GM06990 (cell line): ENCODE results near the gene ULBP2.

ENCODE experiments used
- DNase-seq: peaks from one replicate; pipeline ENCODE4 v3.0.0-alpha.2; 2011; ENCODE audit not compliant: insufficient read length; ENCODE audit errors: extremely low read depth
- H3K27me3 ChIP-seq: replicated peaks from 2 replicates; pipeline ENCODE4 v1.6.0; 2011; ENCODE audit warnings: low read length; ENCODE audit not compliant: control insufficient read depth, insufficient read depth
- H3K36me3 ChIP-seq: 2 replicates; pipeline ENCODE4 v1.5.1; 2011; ENCODE audit warnings: low read length; ENCODE audit not compliant: control insufficient read depth, insufficient read depth
- H3K4me3 ChIP-seq: replicated peaks from 2 replicates; pipeline ENCODE4 v1.5.1; 2011; ENCODE audit warnings: low read depth, mild to moderate bottlenecking, control low read depth, low read length
- CTCF ChIP-seq: IDR thresholded peaks from 2 replicates; pipeline ENCODE4 v1.5.1; 2011; ENCODE audit warnings: low read length, control low read depth, mild to moderate bottlenecking, inconsistent platforms; ENCODE audit not compliant: insufficient read depth, poor library complexity, severe bottlenecking

The ULBP2 gene

GRCh38 chr6:149941583-149942460 lies at the start of gene ULBP2:
ULBP2 (plus strand) TSS chr6:149942014; CDS start chr6:149942073, 59 bp downstream.
- H3K27me3 ChIP-seq: peaks cover 2% of the 10 kb centered on the region
- no peaks in the 10 kb centered on the region for H3K36me3 ChIP-seq
- peak; percentile 79 for DNase-seq
- H3K4me3 ChIP-seq: peak within 1 kb of the TSS; percentile 55
- TF ChIP-seq CTCF: no peak

GRCh38 chr6:149895048-149895590 lies 46.7 kb upstream of the ULBP2 start:
- no peaks in the 10 kb centered on the region for H3K36me3 ChIP-seq
- TF ChIP-seq CTCF: no peak
- peaks cover 2% of the 10 kb centered on the region; the same call in 1 of the 2 replicates for H3K27me3 ChIP-seq
- no peak overlapping the region for H3K4me3 ChIP-seq
- DNase-seq: no peak

GRCh38 chr6:149895833-149896271 lies 46.0 kb upstream of the ULBP2 start:
- Histone ChIP-seq H3K36me3 (no peaks in the 10 kb centered on the region), H3K4me3 (no peak overlapping the region), H3K27me3 (peaks cover 2% of the 10 kb centered on the region)
- no peak for DNase-seq
- TF ChIP-seq CTCF: no peak

- DNase-seq: no peak
- Histone ChIP-seq H3K36me3 (no peaks in the 10 kb centered on the region), H3K4me3 (no peak overlapping the region), H3K27me3 (peaks cover 2% of the 10 kb centered on the region)
- no peak for TF ChIP-seq CTCF
These were observed 45.3 kb upstream of the ULBP2 start for GRCh38 chr6:149896491-149896890.

GRCh38 chr6:149897015-149897697 lies 44.7 kb upstream of the ULBP2 start:
- no peak for DNase-seq
- Histone ChIP-seq H3K27me3 (peaks cover 2% of the 10 kb centered on the region), H3K4me3 (no peak overlapping the region), H3K36me3 (no peaks in the 10 kb centered on the region)
- no peak for TF ChIP-seq CTCF
